ENCODE results near the gene EXOC4. TPM values are rescaled to one million over a fixed set of nuclear protein-coding genes. Genes with fewer than 3 reads are reported as not detected.

EXOC4 gene
- total RNA-seq, 2 donors from 2014 or later: 106 to 115 TPM

GRCh38 chr7:133606991-133607390 is 354.1 kb downstream of the EXOC4 start:
- no peak overlapping the region for H3K9ac ChIP-seq (ENCODE audit: extremely low read depth, low read length, poor library complexity, severe bottlenecking)
- Mint-ChIP-seq H3K27me3 (ENCODE audit: insufficient read depth) (no peaks in the 10 kb centered on the region), H3K4me3 (no peak overlapping the region), H3K27ac (no peak overlapping the region), H3K9me3 (no peaks in the 10 kb centered on the region), H3K4me1 (peaks cover 10% of the 10 kb centered on the region), H3K36me3 (ENCODE audit: low read depth) (no peaks in the 10 kb centered on the region)
- no peak overlapping the region for H3K4me3 ChIP-seq (ENCODE audit: low read length)
- H3K4me1 ChIP-seq (ENCODE audit: control insufficient read depth, insufficient read depth, low read length): no peaks in the 10 kb centered on the region
- H3K27me3 ChIP-seq (ENCODE audit: control insufficient read depth, insufficient read depth, low read length, poor library complexity, severe bottlenecking): no peaks in the 10 kb centered on the region
- WGBS, 2 experiments (ENCODE audit: insufficient coverage in 1 of 2, insufficient read length in 1 of 2): 91% methylated on average over 4 of the region's 4 CpGs
- no peak for DNase-seq
- TF ChIP-seq, protein P1, sequence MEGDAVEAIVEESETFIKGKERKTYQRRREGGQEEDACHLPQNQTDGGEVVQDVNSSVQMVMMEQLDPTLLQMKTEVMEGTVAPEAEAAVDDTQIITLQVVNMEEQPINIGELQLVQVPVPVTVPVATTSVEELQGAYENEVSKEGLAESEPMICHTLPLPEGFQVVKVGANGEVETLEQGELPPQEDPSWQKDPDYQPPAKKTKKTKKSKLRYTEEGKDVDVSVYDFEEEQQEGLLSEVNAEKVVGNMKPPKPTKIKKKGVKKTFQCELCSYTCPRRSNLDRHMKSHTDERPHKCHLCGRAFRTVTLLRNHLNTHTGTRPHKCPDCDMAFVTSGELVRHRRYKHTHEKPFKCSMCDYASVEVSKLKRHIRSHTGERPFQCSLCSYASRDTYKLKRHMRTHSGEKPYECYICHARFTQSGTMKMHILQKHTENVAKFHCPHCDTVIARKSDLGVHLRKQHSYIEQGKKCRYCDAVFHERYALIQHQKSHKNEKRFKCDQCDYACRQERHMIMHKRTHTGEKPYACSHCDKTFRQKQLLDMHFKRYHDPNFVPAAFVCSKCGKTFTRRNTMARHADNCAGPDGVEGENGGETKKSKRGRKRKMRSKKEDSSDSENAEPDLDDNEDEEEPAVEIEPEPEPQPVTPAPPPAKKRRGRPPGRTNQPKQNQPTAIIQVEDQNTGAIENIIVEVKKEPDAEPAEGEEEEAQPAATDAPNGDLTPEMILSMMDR (conservative IDR thresholded peaks at IDR 0.05): no peak
- no peaks in the 10 kb centered on the region for H3K36me3 ChIP-seq (ENCODE audit: control insufficient read depth, insufficient read depth, low read length)
- no peak overlapping the region for H3K27ac ChIP-seq (ENCODE audit: low read depth, low read length)
- no peaks in the 10 kb centered on the region for H3K9me3 ChIP-seq (ENCODE audit: control insufficient read depth, low read length)

DNA sequence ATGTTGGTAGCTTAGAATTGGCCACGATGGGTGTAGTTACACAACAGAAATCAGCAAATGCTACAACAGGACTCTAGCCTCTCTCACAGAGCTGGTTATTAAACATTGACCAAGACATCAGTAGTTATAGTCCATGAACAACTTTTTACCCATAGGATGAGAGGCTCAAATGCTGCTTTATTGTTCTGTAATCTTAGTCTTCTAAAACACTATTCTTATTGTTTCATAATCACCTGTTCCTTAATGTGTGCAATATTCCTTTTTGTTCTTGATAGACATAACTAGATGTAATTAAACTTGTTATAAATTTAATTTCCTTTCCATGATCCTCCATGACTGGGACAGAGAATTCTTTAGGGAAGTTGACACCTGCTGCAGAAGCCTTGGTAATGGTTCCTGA is 356.9 kb downstream of the EXOC4 start:
- no peak for DNase-seq
- peaks cover 21% of the 10 kb centered on the region for H3K4me1 Mint-ChIP-seq
- H3K36me3 Mint-ChIP-seq (ENCODE audit: low read depth): no peaks in the 10 kb centered on the region
- no peak overlapping the region for H3K9ac ChIP-seq (ENCODE audit: extremely low read depth, low read length, poor library complexity, severe bottlenecking)
- no peaks in the 10 kb centered on the region for H3K9me3 ChIP-seq (ENCODE audit: control insufficient read depth, low read length)
- H3K27me3 ChIP-seq (ENCODE audit: control insufficient read depth, insufficient read depth, low read length, poor library complexity, severe bottlenecking): no peaks in the 10 kb centered on the region
- no peaks in the 10 kb centered on the region for H3K27me3 Mint-ChIP-seq (ENCODE audit: insufficient read depth)
- peaks cover 8% of the 10 kb centered on the region for H3K4me1 ChIP-seq (ENCODE audit: control insufficient read depth, insufficient read depth, low read length)
- WGBS, 2 experiments (ENCODE audit: insufficient coverage in 1 of 2, insufficient read length in 1 of 2): 94% methylated on average over 1 of the region's 1 CpG; no CpG with 5 or more reads in 1 of the 2 experiments
- H3K36me3 ChIP-seq (ENCODE audit: control insufficient read depth, insufficient read depth, low read length): no peaks in the 10 kb centered on the region
- no peaks in the 10 kb centered on the region for H3K9me3 Mint-ChIP-seq
- H3K4me3 Mint-ChIP-seq: no peak overlapping the region
- no peak overlapping the region for H3K4me3 ChIP-seq (ENCODE audit: low read length)
- no peak overlapping the region for H3K27ac ChIP-seq (ENCODE audit: low read depth, low read length)
- no peak overlapping the region for H3K27ac Mint-ChIP-seq
- TF ChIP-seq, protein P1 (conservative IDR thresholded peaks at IDR 0.05): no peak

DNA sequence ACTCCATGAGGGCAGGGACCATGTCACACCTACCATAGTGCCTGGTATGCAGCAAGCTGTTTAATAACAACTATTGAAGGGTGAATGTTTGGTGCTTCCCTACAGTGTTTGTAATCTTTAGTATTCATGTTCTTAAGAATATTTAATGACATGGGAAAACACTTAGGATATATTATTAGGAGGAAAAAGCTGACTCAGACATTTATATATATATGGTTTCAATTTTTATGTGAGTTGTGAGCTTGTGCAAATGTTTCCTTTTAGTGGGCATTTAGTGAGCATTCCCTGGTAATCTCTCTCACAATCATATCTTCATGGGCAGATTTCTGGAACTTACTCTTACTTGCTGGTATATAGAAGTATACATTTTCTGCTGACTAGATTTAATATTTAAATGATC is 359.1 kb downstream of the EXOC4 start:
- DNase-seq: no peak
- no peaks in the 10 kb centered on the region for H3K9me3 ChIP-seq (ENCODE audit: control insufficient read depth, low read length)
- TF ChIP-seq, protein P1 (conservative IDR thresholded peaks at IDR 0.05): no peak
- no peak overlapping the region for H3K4me3 ChIP-seq (ENCODE audit: low read length)
- H3K27ac Mint-ChIP-seq: no peak overlapping the region
- no peaks in the 10 kb centered on the region for H3K36me3 ChIP-seq (ENCODE audit: control insufficient read depth, insufficient read depth, low read length)
- H3K27me3 ChIP-seq (ENCODE audit: control insufficient read depth, insufficient read depth, low read length, poor library complexity, severe bottlenecking): no peaks in the 10 kb centered on the region
- no peaks in the 10 kb centered on the region for H3K27me3 Mint-ChIP-seq (ENCODE audit: insufficient read depth)
- peaks cover 8% of the 10 kb centered on the region for H3K4me1 ChIP-seq (ENCODE audit: control insufficient read depth, insufficient read depth, low read length)
- no peaks in the 10 kb centered on the region for H3K9me3 Mint-ChIP-seq
- H3K4me1 Mint-ChIP-seq: peaks cover 29% of the 10 kb centered on the region
- no peak overlapping the region for H3K27ac ChIP-seq (ENCODE audit: low read depth, low read length)
- no peak overlapping the region for H3K9ac ChIP-seq (ENCODE audit: extremely low read depth, low read length, poor library complexity, severe bottlenecking)
- H3K4me3 Mint-ChIP-seq: no peak overlapping the region
- no peaks in the 10 kb centered on the region for H3K36me3 Mint-ChIP-seq (ENCODE audit: low read depth)
